Activated CD8-positive, alpha-beta memory T cell treated with anti-CD3 and anti-CD28 coated beads for 36 hours (primary cell): ENCODE data around the gene GPR15. TPM values are rescaled to one million over a fixed set of nuclear protein-coding genes. Genes with fewer than 3 reads are reported as not detected.

Experiments used
- CTCF ChIA-PET: fragments of 350-600 bp; sonication (Branson Sonifier 250); formaldehyde crosslinking; loops from one replicate; lab custom pipeline; 2021; ENCODE audit warnings: antibody characterized with exemption; lab: Charles Lee
- POLR2A ChIA-PET: fragments of 350-600 bp; sonication (Branson Sonifier 250); formaldehyde crosslinking; loops from one replicate; lab custom pipeline; 2021; ENCODE audit warnings: antibody characterized with exemption; lab: Charles Lee
- total RNA-seq, 2 experiments: library from RNA; stranded (reverse); gene quantifications; one replicate each; pipeline ENCODE4 v1.2.3, GENCODE V29; 2021

The GPR15 gene
- total RNA-seq, 2 experiments from 2014 or later, result 4.4 to 5.0 TPM

DNA sequence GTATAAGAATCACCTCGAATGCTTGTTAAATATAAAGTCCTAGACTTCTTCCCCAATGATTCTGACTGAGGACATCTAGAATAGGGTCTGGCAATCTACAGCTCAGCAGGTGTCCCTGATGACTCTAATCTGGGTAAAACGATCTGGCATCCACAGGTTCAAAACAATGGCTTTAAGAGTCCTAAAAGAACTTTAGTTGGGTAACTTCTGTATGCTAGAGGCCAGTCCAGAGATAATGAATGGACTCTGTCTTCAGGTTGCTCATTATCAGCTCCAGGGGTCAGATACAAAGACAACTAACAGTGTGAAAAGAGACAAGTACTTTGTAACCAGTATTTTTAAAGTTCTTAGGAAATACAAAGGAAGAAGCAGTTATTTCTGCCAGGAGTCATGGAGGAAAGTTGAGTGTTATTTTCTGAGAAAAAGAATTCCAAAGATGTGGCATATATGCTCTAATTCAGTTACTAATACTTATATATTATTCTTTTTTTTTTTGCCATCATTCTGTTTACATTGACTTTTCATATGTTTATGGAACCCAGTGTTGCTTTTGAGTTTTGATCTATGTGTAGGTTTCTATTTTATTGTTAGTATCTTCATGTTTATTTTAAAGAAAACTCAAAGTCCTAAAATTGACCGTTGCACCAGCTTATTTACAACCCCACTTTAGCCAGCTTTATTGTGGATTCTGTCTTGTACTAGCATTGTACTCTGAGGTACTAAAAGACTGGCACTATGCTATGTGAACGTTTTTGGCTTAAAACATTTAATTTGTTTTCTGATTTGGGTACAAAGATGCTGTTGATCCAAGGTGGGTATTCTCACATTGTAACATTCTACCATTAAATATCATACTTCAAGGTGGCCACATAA lies 3.1 kb upstream of the GPR15 start:
- CTCF ChIA-PET, result interaction anchor here (0.8 kb wide), 1 partner anchor 9 kb away, joined by 3 read pairs; no protein-coding TSS in a partner anchor
- POLR2A ChIA-PET, result interaction anchor here (1.1 kb wide), 1 partner anchor 26 kb away, joined by 9 read pairs; no protein-coding TSS in a partner anchor

DNA sequence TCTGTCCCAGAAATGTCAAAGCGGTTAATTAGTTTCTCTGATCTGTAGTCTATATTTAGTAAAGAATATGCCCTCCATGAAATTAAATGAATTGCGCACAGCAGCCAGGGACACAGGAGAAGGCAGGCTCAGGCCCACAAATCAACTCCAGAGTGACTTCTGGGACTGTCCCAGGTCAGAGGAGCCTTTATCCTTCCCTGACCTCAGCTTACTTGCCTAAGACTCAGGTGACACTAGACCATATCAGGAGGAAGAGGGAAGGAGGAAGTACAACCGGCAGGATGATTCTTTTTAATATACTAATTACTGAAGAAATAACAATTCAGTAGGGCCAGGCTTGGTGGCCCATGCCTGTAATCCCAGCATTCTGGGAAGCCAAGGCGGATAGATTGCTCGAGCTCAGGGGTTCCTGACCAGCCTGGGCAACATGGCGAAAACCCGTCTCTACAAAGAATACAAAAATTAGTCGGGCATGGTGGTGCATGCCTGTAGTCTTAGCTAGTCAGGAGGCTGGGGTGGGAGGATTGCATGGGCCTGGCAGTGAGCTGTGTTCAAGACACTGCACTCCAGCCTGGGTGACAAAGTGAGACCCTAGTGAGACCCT lies 1.8 kb upstream of the GPR15 start:
- POLR2A ChIA-PET, result no interaction called here
- CTCF ChIA-PET, result interaction anchor here (0.8 kb wide), 1 partner anchor 10 kb away, joined by 3 read pairs; no protein-coding TSS in a partner anchor

DNA sequence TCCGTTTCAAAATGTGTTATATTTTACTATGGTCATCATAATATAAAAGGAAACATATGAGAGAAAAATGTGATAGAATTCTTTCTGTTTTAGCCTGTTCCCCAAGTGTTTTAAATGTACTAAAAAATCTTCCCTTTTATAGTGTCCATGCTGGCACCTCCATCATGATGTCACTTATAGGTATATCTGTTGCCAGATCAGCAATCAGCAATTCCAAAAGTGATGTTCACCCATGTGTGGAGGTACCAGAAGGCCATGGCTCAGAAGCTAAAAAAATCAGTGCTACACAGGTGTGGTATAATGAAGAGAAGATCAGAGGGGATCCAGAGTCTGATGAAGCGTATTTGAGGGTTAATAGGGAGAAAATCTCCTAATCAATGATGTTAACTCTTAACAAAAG lies 1.1 kb upstream of the GPR15 start:
- CTCF ChIA-PET, result no interaction called here
- POLR2A ChIA-PET, result no interaction called here

- ChIA-PET POLR2A (interaction anchor here (0.6 to 1.8 kb wide), 2 partner anchors 9 to 24 kb away, joined by 3 to 16 read pairs; partner anchors contain the start of gene CLDND1), CTCF (interaction anchor here (0.6 kb wide), 1 partner anchor 499 kb away, joined by 3 read pairs; no protein-coding TSS in a partner anchor)
Measured at GRCh38 chr3:98532275-98532637, 478 bp downstream of the GPR15 start.

DNA sequence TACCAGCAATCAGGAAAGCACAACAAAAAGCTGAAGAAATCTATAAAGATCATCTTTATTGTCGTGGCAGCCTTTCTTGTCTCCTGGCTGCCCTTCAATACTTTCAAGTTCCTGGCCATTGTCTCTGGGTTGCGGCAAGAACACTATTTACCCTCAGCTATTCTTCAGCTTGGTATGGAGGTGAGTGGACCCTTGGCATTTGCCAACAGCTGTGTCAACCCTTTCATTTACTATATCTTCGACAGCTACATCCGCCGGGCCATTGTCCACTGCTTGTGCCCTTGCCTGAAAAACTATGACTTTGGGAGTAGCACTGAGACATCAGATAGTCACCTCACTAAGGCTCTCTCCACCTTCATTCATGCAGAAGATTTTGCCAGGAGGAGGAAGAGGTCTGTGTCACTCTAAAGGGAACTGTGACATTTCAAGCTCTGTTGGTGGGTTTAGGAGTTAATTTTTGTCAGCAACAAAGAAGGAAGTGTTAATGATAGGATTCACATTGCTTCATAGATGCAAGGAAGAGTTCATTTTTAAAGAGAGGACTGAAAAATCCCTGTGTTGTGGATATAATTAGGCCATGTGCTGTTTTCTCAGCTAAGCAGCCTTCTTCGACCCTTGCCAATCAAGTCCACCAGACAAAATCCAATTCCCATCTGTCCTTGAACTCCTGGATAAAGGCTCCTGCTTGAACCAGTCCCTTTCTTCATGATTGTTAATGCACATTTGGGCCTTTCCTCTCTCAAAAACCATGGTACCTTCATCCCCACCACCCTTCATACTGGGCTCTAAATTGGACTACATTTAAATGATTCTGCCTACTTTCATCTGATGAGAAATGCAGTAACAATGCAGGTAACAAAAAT lies 1.2 kb downstream of the GPR15 start:
- ChIA-PET CTCF (interaction anchor here (1.0 kb wide), 1 partner anchor 10 kb away, joined by 3 read pairs; the partner anchor contains the start of gene CLDND1), POLR2A (interaction anchor here (0.6 to 1.8 kb wide), 3 partner anchors 10 to 32 kb away, joined by 3 to 16 read pairs (median 4); partner anchors contain the start of gene CLDND1)

- CTCF ChIA-PET, result no interaction called here
Measured at GRCh38 chr3:98534168-98534567, 2.4 kb downstream of the GPR15 start.

DNA sequence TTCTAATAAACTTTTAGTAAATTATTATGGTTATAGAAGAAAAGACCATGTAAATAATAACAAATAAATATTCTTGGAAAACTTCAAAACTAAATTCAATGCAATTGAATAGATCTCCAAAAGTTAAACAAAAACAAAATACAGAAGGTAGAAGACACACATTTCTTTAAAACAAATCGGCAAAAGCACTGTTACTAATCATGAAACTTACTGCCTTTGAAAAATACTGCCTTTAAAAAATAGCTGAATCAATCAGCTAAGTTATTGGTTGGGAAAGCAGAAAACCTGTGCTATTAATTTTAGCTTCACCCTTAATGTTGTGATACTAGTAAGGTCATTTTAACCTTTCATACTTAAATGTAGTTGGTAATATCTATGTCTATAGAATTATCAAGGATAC lies 3.0 kb downstream of the GPR15 start:
- ChIA-PET POLR2A (interaction anchor here (1.4 to 4.5 kb wide), 2 partner anchors 21 to 59 kb away, joined by 3 to 52 read pairs; partner anchors contain the start of gene CPOX), CTCF (interaction anchor here (0.7 kb wide), 1 partner anchor 23 kb away, joined by 3 read pairs; no protein-coding TSS in a partner anchor)

More at GRCh38 chr3:98534168-98534567, 2.4 kb downstream of the GPR15 start:
- POLR2A ChIA-PET, result no interaction called here

- POLR2A ChIA-PET, result interaction anchor here (1.2 to 4.5 kb wide), 4 partner anchors 10 to 27 kb away, joined by 6 to 52 read pairs (median 9); partner anchors contain the start of gene CLDND1
- CTCF ChIA-PET, result interaction anchor here (0.8 to 1.9 kb wide), 6 partner anchors 10 to 498 kb away, joined by 3 to 6 read pairs (median 3); no protein-coding TSS in a partner anchor
Measured at GRCh38 chr3:98536456-98537017, 4.8 kb downstream of the GPR15 start.

DNA sequence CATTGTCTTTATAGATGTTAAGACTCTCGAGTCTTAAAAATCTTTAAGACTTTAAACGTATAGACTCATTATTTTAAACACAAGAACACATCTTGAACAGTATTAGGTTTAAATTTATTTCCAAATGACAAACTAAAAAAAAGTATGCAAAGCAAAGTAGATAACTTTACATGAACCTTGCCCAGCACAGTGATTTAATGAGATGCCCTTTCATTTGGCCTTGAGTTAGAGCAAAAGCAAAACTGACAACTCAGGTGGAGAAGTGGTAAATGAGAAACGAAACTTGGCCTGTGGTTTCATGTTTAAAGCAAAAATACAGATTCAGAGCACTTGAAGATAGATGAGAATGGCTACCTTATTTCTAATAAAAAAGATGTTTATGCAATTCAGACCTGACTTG lies 8.6 kb downstream of the GPR15 start:
- ChIA-PET CTCF (no interaction called here), POLR2A (no interaction called here)

GRCh38 chr3:98541695-98542094 lies 9.9 kb downstream of the GPR15 start:
- CTCF ChIA-PET, result no interaction called here
- POLR2A ChIA-PET, result interaction anchor here (0.6 to 1.3 kb wide), 3 partner anchors 12 to 22 kb away, joined by 3 to 5 read pairs (median 4); no protein-coding TSS in a partner anchor

DNA sequence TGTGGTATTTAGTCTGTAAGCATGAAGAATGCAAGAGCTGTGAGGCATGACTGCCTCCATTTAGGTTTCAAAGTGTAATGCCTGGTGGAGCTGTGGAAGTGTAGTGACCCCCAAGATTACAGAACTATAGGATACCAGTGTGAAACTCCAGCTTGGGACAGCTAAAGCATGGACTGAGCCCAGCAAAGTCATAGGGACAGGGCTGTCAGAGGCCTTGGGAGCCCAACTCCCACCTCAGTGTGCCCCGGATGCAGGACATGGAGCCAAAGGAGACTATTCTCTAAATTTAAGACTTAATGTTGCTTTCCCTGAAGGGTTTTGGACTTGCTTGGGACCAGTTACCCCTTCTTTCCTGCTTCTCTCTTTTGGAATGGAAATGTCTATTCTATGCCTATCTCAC lies 10.8 kb downstream of the GPR15 start:
- POLR2A ChIA-PET, result interaction anchor here (1.0 to 1.3 kb wide), 2 partner anchors 13 to 20 kb away, joined by 3 to 5 read pairs; no protein-coding TSS in a partner anchor
- CTCF ChIA-PET, result no interaction called here

DNA sequence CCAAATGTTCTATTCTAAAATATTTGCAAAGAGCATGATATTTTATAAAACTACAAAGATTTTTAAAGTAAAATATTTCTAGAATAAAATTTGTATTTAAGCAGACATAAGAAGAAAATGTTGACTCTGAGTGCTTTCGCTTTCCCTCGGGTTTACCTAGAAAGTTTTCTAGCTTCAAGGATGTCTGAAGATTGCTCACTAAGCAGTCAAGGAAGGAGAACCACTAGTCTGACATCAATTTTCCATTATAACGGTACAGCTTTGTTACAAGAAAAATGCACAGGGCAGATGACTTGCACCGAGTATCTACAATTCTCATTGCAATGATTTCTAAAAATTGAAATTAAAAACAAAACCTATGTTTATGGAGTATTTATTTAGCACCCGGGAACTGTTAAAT lies 14.2 kb downstream of the GPR15 start:
- ChIA-PET CTCF (interaction anchor here (1.6 kb wide), 1 partner anchor 10 kb away, joined by 3 read pairs; no protein-coding TSS in a partner anchor), POLR2A (interaction anchor here (2.2 kb wide), 1 partner anchor 9 kb away, joined by 10 read pairs; no protein-coding TSS in a partner anchor)

GRCh38 chr3:98548544-98548943 lies 16.8 kb downstream of the GPR15 start:
- POLR2A ChIA-PET, result no interaction called here
- CTCF ChIA-PET, result no interaction called here

DNA sequence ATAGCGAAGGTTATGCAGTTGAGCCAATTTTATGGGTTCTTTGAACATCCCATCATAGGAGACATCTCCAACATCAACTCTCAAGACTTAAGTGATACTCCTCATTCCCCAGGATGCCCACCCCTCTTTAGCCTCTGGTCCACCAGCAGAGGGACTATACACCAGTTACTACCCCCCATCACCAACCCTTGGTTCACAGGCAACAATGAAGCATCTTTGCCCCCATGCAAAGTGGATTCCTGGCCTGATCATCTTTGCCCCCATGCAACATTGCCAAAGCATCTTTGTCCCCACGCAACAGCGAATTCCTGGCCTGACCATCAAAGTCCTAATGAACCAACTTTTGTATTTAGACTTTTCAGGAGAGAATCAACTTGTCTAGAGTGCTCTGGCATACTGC lies 19.1 kb downstream of the GPR15 start:
- ChIA-PET POLR2A (interaction anchor here (4.5 kb wide), 1 partner anchor 29 kb away, joined by 17 read pairs; the partner anchor contains the start of gene CLDND1), CTCF (interaction anchor here (1.2 kb wide), 1 partner anchor 13 kb away, joined by 3 read pairs; no protein-coding TSS in a partner anchor)

GRCh38 chr3:98551236-98551635 lies 19.5 kb downstream of the GPR15 start:
- ChIA-PET POLR2A (interaction anchor here (4.5 kb wide), 1 partner anchor 29 kb away, joined by 17 read pairs; the partner anchor contains the start of gene CLDND1), CTCF (interaction anchor here (1.2 kb wide), 1 partner anchor 13 kb away, joined by 3 read pairs; no protein-coding TSS in a partner anchor)

DNA sequence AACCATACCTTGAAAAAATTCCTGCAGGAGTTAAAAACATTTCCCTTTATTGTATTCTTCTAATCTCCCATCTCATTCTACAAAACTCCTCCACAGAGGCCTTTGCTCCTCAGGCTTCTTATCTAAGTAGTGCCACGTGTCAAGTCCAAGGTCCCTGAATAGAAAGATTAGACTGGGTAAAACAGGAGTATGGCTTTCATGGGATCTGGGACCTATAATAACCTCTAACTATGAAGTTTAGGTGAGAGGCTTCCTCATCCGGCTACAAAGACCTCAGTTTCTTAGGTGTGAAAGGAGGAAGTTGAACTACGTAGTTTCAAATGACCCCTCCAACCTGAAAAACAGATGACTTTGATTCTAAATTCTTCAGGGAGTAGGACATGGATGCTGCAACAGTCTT lies 20.0 kb downstream of the GPR15 start:
- CTCF ChIA-PET, result interaction anchor here (1.2 kb wide), 1 partner anchor 14 kb away, joined by 3 read pairs; no protein-coding TSS in a partner anchor
- POLR2A ChIA-PET, result interaction anchor here (4.5 kb wide), 1 partner anchor 30 kb away, joined by 17 read pairs; the partner anchor contains the start of gene CLDND1

DNA sequence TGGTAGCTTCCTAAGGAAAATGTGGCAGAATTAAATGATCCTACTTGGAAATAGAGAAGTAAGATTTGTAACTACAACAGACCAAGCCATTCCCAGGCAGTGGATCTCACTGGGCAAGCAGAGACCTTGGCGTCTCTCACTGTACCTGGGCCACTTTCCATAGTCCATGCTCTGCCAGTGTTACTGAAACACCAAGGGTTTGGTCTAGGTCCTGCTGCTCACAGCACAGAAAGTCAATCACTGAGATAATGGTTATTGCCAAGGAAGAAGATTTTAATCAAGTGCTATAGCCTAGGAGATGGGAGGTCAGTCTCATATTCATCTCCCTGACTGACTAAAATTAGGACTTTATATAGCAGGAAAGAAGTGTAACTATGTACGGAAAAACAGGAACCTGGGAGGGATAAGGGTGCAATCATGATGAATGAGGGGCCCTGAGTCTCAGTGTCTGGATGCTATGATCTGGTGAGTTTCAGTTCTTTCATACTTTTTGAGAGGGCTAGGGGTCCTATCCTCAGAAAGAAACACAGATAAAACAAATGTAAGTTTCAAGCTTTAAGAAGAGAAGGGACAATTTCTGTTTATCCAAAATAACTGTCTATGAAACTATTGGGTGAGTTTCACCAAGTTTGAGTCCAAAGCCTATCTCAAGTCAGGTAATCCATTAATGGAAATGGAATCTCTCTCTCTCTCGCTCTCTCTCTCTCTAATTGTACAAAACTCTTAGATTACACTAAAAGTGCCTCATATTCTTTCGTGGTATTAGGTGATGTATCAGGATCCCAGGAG lies 20.6 kb downstream of the GPR15 start:
- ChIA-PET POLR2A (interaction anchor here (1.9 to 4.5 kb wide), 2 partner anchors 11 to 30 kb away, joined by 5 to 17 read pairs; partner anchors contain the start of gene CLDND1), CTCF (no interaction called here)
